ENCODE data around the gene TOPORS. TPM values are rescaled to one million over a fixed set of nuclear protein-coding genes. Genes with fewer than 3 reads are reported as not detected.

TOPORS gene
- total and polyA plus RNA-seq, 2 donors (not counting 1 experiment from before 2014, with no cell fraction given) = 10.1 to 21.4 TPM

DNA sequence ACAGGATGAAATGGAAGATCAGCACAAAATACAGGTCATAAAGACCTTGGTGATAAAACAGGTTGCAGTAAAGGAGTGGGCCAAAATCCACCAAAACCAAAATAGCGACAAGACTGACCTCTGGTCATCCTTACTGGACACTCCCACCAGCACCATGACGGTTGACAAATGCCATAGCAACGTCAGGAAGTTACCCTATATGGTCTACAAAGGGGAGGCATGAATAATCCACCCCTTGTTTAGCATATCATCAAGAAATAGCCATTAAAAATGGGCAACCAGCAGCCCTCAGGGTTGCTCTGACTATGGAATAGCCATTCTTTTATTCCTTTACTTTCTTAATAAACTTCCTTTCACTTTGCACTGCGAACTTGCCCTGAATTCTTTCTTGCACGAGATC is 26.6 kb upstream of the TOPORS start:
- Histone ChIP-seq H3K4me3 (ENCODE audit: control extremely low read depth in 1 of 5, extremely low read depth in 1 of 5, insufficient read depth in 1 of 5, low read depth in 2 of 5, low read length in 4 of 5) (no peak overlapping the region), H3K4me1 (ENCODE audit: control insufficient read depth in 2 of 2, insufficient read depth in 2 of 2, low read length in 2 of 2) (no peaks in the 10 kb centered on the region), H2AFZ (ENCODE audit: insufficient read depth, low read depth, low read length, poor library complexity, severe bottlenecking) (no peak overlapping the region), H3K27me3 (replicated peaks in 1 of 4; ENCODE audit: control extremely low read depth in 1 of 4, control insufficient read depth in 3 of 4, insufficient read depth in 4 of 4, low read length in 3 of 4) (peaks cover 0 to 9% (median 4%) of the 10 kb centered on the region in 4 experiments), H3K4me2 (replicated peaks; ENCODE audit: low read depth, low read length, poor library complexity, severe bottlenecking) (no peak overlapping the region), H3K36me3 (replicated peaks in 1 of 2; ENCODE audit: control extremely low read depth in 1 of 2, control insufficient read depth in 1 of 2, extremely low read depth in 1 of 2, insufficient read depth in 2 of 2, low read length in 1 of 2) (no peaks in the 10 kb centered on the region), H4K20me1 (ENCODE audit: control insufficient read depth, insufficient read depth, low read length, poor library complexity, severe bottlenecking) (no peaks in the 10 kb centered on the region), H3K79me2 (ENCODE audit: control insufficient read depth, insufficient read depth, low read length) (no peaks in the 10 kb centered on the region), H3K27ac (ENCODE audit: low read length in 2 of 2) (no peak overlapping the region), H3K9me3 (ENCODE audit: control extremely low read depth in 1 of 3, control insufficient read depth in 2 of 3, insufficient read depth in 1 of 3, low read length in 2 of 3) (no peaks in the 10 kb centered on the region), H3K9ac (ENCODE audit: low read length) (no peak overlapping the region)
- ChIA-PET CTCF (interaction anchor here (0.7 to 15.2 kb wide), 25 partner anchors 10 to 389 kb away, joined by 3 to 522 read pairs (median 7); partner anchors contain the start of genes ACO1, RIGI, SMIM27 and TOPORS), POLR2A (interaction anchor here (1.0 kb wide), 1 partner anchor 201 kb away, joined by 3 read pairs; no protein-coding TSS in a partner anchor)
- ATAC-seq (ENCODE audit: low read depth) (no peak), DNase-seq (no peak)
- intact Hi-C loops (cut with micrococcal nuclease) = loop anchor here (1.0 to 5.0 kb wide), 2 partner anchors 37 to 200 kb away; no protein-coding TSS in a partner anchor
- no peaks in the 10 kb centered on the region for H3K9me3 Mint-ChIP-seq (ENCODE audit: insufficient read depth)
- H3K4me1 Mint-ChIP-seq = no peaks in the 10 kb centered on the region
- H3K27ac Mint-ChIP-seq = no peak overlapping the region
- no peak overlapping the region for H3K4me3 Mint-ChIP-seq
- H3K27me3 Mint-ChIP-seq = peaks cover 31% of the 10 kb centered on the region
- TF ChIP-seq, protein P1, sequence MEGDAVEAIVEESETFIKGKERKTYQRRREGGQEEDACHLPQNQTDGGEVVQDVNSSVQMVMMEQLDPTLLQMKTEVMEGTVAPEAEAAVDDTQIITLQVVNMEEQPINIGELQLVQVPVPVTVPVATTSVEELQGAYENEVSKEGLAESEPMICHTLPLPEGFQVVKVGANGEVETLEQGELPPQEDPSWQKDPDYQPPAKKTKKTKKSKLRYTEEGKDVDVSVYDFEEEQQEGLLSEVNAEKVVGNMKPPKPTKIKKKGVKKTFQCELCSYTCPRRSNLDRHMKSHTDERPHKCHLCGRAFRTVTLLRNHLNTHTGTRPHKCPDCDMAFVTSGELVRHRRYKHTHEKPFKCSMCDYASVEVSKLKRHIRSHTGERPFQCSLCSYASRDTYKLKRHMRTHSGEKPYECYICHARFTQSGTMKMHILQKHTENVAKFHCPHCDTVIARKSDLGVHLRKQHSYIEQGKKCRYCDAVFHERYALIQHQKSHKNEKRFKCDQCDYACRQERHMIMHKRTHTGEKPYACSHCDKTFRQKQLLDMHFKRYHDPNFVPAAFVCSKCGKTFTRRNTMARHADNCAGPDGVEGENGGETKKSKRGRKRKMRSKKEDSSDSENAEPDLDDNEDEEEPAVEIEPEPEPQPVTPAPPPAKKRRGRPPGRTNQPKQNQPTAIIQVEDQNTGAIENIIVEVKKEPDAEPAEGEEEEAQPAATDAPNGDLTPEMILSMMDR (IDR thresholded peaks at IDR 0.05) = no peak
- TF ChIP-seq EZH2 (IDR thresholded peaks at IDR 0.05; ENCODE audit: borderline replicate concordance, insufficient read depth, low read depth, low read length, poor library complexity, severe bottlenecking) = no peak
- WGBS (ENCODE audit: insufficient coverage) = 77% methylated on average over 4 of the region's 5 CpGs

- Histone ChIP-seq H3K27me3 (replicated peaks in 1 of 4; ENCODE audit: control extremely low read depth in 1 of 4, control insufficient read depth in 3 of 4, insufficient read depth in 4 of 4, low read length in 3 of 4) (peaks cover 0 to 9% (median 4%) of the 10 kb centered on the region in 4 experiments), H3K4me2 (replicated peaks; ENCODE audit: low read depth, low read length, poor library complexity, severe bottlenecking) (no peak overlapping the region), H2AFZ (ENCODE audit: insufficient read depth, low read depth, low read length, poor library complexity, severe bottlenecking) (no peak overlapping the region), H4K20me1 (ENCODE audit: control insufficient read depth, insufficient read depth, low read length, poor library complexity, severe bottlenecking) (no peaks in the 10 kb centered on the region), H3K9ac (ENCODE audit: low read length) (no peak overlapping the region), H3K27ac (ENCODE audit: low read length in 2 of 2) (no peak overlapping the region), H3K4me3 (ENCODE audit: control extremely low read depth in 1 of 5, extremely low read depth in 1 of 5, insufficient read depth in 1 of 5, low read depth in 2 of 5, low read length in 4 of 5) (no peak overlapping the region), H3K79me2 (ENCODE audit: control insufficient read depth, insufficient read depth, low read length) (peaks cover 4% of the 10 kb centered on the region), H3K36me3 (replicated peaks in 1 of 2; ENCODE audit: control extremely low read depth in 1 of 2, control insufficient read depth in 1 of 2, extremely low read depth in 1 of 2, insufficient read depth in 2 of 2, low read length in 1 of 2) (no peaks in the 10 kb centered on the region), H3K9me3 (ENCODE audit: control extremely low read depth in 1 of 3, control insufficient read depth in 2 of 3, insufficient read depth in 1 of 3, low read length in 2 of 3) (no peaks in the 10 kb centered on the region), H3K4me1 (ENCODE audit: control insufficient read depth in 2 of 2, insufficient read depth in 2 of 2, low read length in 2 of 2) (peaks cover 6 to 10% of the 10 kb centered on the region in 2 donors)
- ChIA-PET POLR2A (no interaction called here), CTCF (interaction anchor here (0.7 to 15.2 kb wide), 6 partner anchors 8 to 392 kb away, joined by 4 to 522 read pairs (median 24); partner anchors contain the start of genes ACO1, SMIM27 and TOPORS)
- H3K27ac Mint-ChIP-seq = no peak overlapping the region
- no peak for TF ChIP-seq EZH2 (IDR thresholded peaks at IDR 0.05; ENCODE audit: borderline replicate concordance, insufficient read depth, low read depth, low read length, poor library complexity, severe bottlenecking)
- TF ChIP-seq, protein P1 (IDR thresholded peaks at IDR 0.05) = no peak
- peaks cover 10% of the 10 kb centered on the region for H3K4me1 Mint-ChIP-seq
- no peaks in the 10 kb centered on the region for H3K9me3 Mint-ChIP-seq (ENCODE audit: insufficient read depth)
- H3K4me3 Mint-ChIP-seq = no peak overlapping the region
- ATAC-seq (ENCODE audit: low read depth) (no peak), DNase-seq (no peak)
- H3K27me3 Mint-ChIP-seq = peaks cover 31% of the 10 kb centered on the region
- intact Hi-C loops (cut with micrococcal nuclease) = loop anchor here (5.0 kb wide), 1 partner anchor 35 kb away; no protein-coding TSS in a partner anchor
- no CpG with 5 or more reads among the region's 3 CpGs for WGBS (ENCODE audit: insufficient coverage)
Observed at GRCh38 chr9:32577316-32577715, 24.9 kb upstream of the TOPORS start.

Data from B cell (primary cell).